ENCODE measurements around the gene FOXP3. TPM values are rescaled to one million over a fixed set of nuclear protein-coding genes. Genes with fewer than 3 reads are reported as not detected.

The FOXP3 gene
- total and polyA plus RNA-seq, 2 experiments from 2014 or later, result 0.03 TPM; not detected in 1

- H3K9me3 ChIP-seq (ENCODE audit: low read depth), result no peaks in the 10 kb centered on the region
- H3K4me2 ChIP-seq, result no peak overlapping the region
- no peak overlapping the region for H3K4me3 ChIP-seq
- 77% methylated on average over 2 of the region's 2 CpGs for WGBS (ENCODE audit: low lambda C conversion rate, missing lambda C conversion rate)
- H3K9me2 ChIP-seq (replicated peaks; ENCODE audit: insufficient read depth), result no peaks in the 10 kb centered on the region
- H3K27ac ChIP-seq, result no peak overlapping the region
- no peak for TF ChIP-seq EZH2 (IDR thresholded peaks at IDR 0.05; ENCODE audit: borderline replicate concordance)
- no peak for DNase-seq (ENCODE audit: low spot score)
- no peaks in the 10 kb centered on the region for H3K79me2 ChIP-seq
- no peak overlapping the region for H2AFZ ChIP-seq
- H3K4me1 ChIP-seq (ENCODE audit: insufficient read depth), result no peaks in the 10 kb centered on the region
- H3K27me3 ChIP-seq, result no peaks in the 10 kb centered on the region
- no peaks in the 10 kb centered on the region for H3K36me3 ChIP-seq (replicated peaks; ENCODE audit: insufficient read depth, low read depth)
- H4K20me1 ChIP-seq (ENCODE audit: insufficient read depth, poor library complexity, severe bottlenecking), result no peaks in the 10 kb centered on the region
These were observed 62.5 kb downstream of the FOXP3 start for GRCh38 chrX:49202022-49202421.

Other genes with a start within 250 kb of the FOXP3 start
- gene TFE3, start 221.4 kb downstream of the FOXP3 start, total RNA-seq, result 37.0 and 38.3 TPM in 2 replicates
- gene TFE3, start 221.4 kb downstream of the FOXP3 start, polyA plus RNA-seq, result 59.8 and 80.0 TPM in 2 replicates
- 5.1 and 7.0 TPM in 2 replicates for gene CCDC120, start 205.7 kb downstream of the FOXP3 start, total RNA-seq
- gene CCDC120, start 205.7 kb downstream of the FOXP3 start, polyA plus RNA-seq, result 19.1 and 19.3 TPM in 2 replicates
- gene PRAF2, start 190.7 kb downstream of the FOXP3 start, total RNA-seq, result 4.1 and 6.7 TPM in 2 replicates
- gene PRAF2, start 190.7 kb downstream of the FOXP3 start, polyA plus RNA-seq, result 59.7 and 76.9 TPM in 2 replicates
- gene WDR45, start 184.8 kb downstream of the FOXP3 start, total RNA-seq, result 59.6 and 69.5 TPM in 2 replicates
- 67.7 and 74.7 TPM in 2 replicates for gene WDR45, start 184.8 kb downstream of the FOXP3 start, polyA plus RNA-seq
- 23.1 and 26.4 TPM in 2 replicates for gene GPKOW, start 141.0 kb downstream of the FOXP3 start, total RNA-seq
- 22.5 and 22.7 TPM in 2 replicates for gene GPKOW, start 141.0 kb downstream of the FOXP3 start, polyA plus RNA-seq
- gene MAGIX, start 102.0 kb downstream of the FOXP3 start, total RNA-seq, result 5.0 and 6.5 TPM in 2 replicates
- 7.1 and 13.4 TPM in 2 replicates for gene MAGIX, start 102.0 kb downstream of the FOXP3 start, polyA plus RNA-seq
- gene PLP2, start 92.8 kb downstream of the FOXP3 start, total RNA-seq, result 27.5 and 34.9 TPM in 2 replicates
- gene PLP2, start 92.8 kb downstream of the FOXP3 start, polyA plus RNA-seq, result 110 and 118 TPM in 2 replicates
- gene PRICKLE3, start 78.3 kb downstream of the FOXP3 start, total RNA-seq, result 2.8 and 6.1 TPM in 2 replicates
- gene PRICKLE3, start 78.3 kb downstream of the FOXP3 start, polyA plus RNA-seq, result 9.3 and 15.7 TPM in 2 replicates
- gene SYP, start 64.5 kb downstream of the FOXP3 start, total RNA-seq, result 1.4 and 2.5 TPM in 2 replicates
- 2.1 and 2.9 TPM in 2 replicates for gene SYP, start 64.5 kb downstream of the FOXP3 start, polyA plus RNA-seq
- 0.04 and 1.6 TPM in 2 replicates for gene CACNA1F, start 31.4 kb downstream of the FOXP3 start, total RNA-seq
- gene CACNA1F, start 31.4 kb downstream of the FOXP3 start, polyA plus RNA-seq, result 0.27 and 0.44 TPM in 2 replicates
- gene CCDC22, start 29.2 kb downstream of the FOXP3 start, total RNA-seq, result 12.7 and 21.5 TPM in 2 replicates
- gene CCDC22, start 29.2 kb downstream of the FOXP3 start, polyA plus RNA-seq, result 12.3 and 14.8 TPM in 2 replicates
- gene PPP1R3F, start 5.1 kb upstream of the FOXP3 start, total RNA-seq, result 6.4 and 6.8 TPM in 2 replicates
- 7.3 and 10.2 TPM in 2 replicates for gene PPP1R3F, start 5.1 kb upstream of the FOXP3 start, polyA plus RNA-seq
- gene GAGE10, start 38.9 kb upstream of the FOXP3 start, total RNA-seq, result not detected in 2 replicates
- gene GAGE10, start 38.9 kb upstream of the FOXP3 start, polyA plus RNA-seq, result not detected in 2 replicates
- gene GAGE12J, start 57.3 kb upstream of the FOXP3 start, total RNA-seq, result not detected in 2 replicates
- gene GAGE12J, start 57.3 kb upstream of the FOXP3 start, polyA plus RNA-seq, result not detected in 2 replicates
- gene GAGE13, start 66.9 kb upstream of the FOXP3 start, total RNA-seq, result not detected in 2 replicates
- not detected in 2 replicates for gene GAGE13, start 66.9 kb upstream of the FOXP3 start, polyA plus RNA-seq

All from hepatocyte (in vitro differentiated cells).